ENCODE results near the gene SLC2A10. TPM values are rescaled to one million over a fixed set of nuclear protein-coding genes. Genes with fewer than 3 reads are reported as not detected.

The SLC2A10 gene
- polyA plus RNA-seq, 3 donors: not detected

DNA sequence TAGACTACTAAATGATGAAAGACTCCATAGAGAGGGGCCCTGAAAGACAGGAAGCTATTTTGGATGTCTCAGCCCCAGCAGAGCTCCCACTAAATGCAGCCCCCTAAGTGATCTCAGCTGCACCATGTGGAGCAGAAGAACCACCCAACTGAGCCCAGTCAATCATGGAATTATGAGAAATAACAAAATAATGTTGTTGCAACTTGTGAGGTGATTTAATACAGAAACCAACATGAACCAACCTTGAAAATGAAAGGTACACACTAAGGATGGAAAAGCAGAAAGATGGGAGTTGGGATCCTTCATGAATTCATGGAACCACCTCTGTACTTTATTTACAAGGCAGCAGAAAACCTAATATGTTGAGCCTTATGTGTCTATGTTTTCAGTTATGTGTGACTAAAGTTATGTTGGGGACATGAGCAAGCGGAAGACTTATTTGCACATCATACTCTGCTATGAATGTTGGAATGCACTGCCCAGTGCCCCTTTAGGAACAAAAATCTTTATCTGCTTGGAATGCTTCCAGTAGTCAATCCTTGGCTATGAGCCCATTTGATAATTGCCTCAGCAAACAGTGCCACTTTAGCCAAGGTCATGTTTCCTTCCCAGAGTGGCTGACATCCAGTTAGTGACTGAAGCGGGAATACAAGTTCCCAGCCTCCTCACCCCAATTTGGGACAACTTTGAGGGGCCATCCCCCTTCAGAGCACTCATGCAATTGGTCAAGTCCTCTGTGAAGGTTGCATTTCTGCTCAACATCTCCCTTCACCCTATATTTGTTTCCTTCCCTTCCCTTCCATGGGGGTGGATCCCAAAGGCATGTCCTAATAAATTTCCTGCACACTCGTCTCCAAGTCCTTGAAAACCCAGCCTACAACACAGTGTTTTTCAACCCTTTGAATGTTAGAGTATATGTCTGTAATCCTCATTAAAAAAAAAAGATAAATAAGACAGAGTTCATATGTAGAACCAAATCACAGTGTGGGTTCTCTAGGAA is 38.6 kb upstream of the SLC2A10 start:
- Mint-ChIP-seq H3K4me3 (no peak overlapping the region), H3K9me3 (peaks cover 2 to 20% (median 9%) of the 10 kb centered on the region in 7 donors), H3K4me1 (no peaks in the 10 kb centered on the region), H3K36me3 (no peaks in the 10 kb centered on the region), H3K27ac (no peak overlapping the region), H3K27me3 (ENCODE audit: low read depth in 3 of 3) (peaks cover 0 to 3% (median 2%) of the 10 kb centered on the region in 3 donors)
- Histone ChIP-seq H3K27ac (ENCODE audit: low read depth in 1 of 2, low read length in 2 of 2) (no peak overlapping the region), H3K9ac (ENCODE audit: insufficient read depth, low read length, poor library complexity, severe bottlenecking) (no peak overlapping the region), H3K27me3 (ENCODE audit: control insufficient read depth in 2 of 2, insufficient read depth in 2 of 2, low read length in 2 of 2) (no peaks in the 10 kb centered on the region), H3K9me3 (replicated peaks in 1 of 2; ENCODE audit: control insufficient read depth in 1 of 2, insufficient read depth in 1 of 2, low read length in 2 of 2) (peaks cover 4 to 11% of the 10 kb centered on the region in 2 donors), H3K79me2 (ENCODE audit: insufficient read depth, low read length) (no peaks in the 10 kb centered on the region), H4K20me1 (ENCODE audit: insufficient read depth, low read length) (no peaks in the 10 kb centered on the region), H3K4me1 (ENCODE audit: control insufficient read depth in 1 of 2, insufficient read depth in 2 of 2, low read length in 2 of 2) (no peaks in the 10 kb centered on the region), H3K4me2 (replicated peaks; ENCODE audit: extremely low read depth, low read length, poor library complexity, severe bottlenecking) (no peak overlapping the region), H3K4me3 (replicated peaks in 1 of 3; ENCODE audit: low read depth in 2 of 3, low read length in 3 of 3) (no peak overlapping the region), H3K36me3 (replicated peaks in 1 of 2; ENCODE audit: control insufficient read depth in 1 of 2, insufficient read depth in 2 of 2, low read length in 2 of 2) (no peaks in the 10 kb centered on the region), H2AFZ (ENCODE audit: insufficient read depth, low read depth, low read length, poor library complexity, severe bottlenecking) (no peak overlapping the region)
- intact Hi-C loops (cut with micrococcal nuclease): no loop called here
- TF ChIP-seq, protein P1, sequence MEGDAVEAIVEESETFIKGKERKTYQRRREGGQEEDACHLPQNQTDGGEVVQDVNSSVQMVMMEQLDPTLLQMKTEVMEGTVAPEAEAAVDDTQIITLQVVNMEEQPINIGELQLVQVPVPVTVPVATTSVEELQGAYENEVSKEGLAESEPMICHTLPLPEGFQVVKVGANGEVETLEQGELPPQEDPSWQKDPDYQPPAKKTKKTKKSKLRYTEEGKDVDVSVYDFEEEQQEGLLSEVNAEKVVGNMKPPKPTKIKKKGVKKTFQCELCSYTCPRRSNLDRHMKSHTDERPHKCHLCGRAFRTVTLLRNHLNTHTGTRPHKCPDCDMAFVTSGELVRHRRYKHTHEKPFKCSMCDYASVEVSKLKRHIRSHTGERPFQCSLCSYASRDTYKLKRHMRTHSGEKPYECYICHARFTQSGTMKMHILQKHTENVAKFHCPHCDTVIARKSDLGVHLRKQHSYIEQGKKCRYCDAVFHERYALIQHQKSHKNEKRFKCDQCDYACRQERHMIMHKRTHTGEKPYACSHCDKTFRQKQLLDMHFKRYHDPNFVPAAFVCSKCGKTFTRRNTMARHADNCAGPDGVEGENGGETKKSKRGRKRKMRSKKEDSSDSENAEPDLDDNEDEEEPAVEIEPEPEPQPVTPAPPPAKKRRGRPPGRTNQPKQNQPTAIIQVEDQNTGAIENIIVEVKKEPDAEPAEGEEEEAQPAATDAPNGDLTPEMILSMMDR (IDR thresholded peaks at IDR 0.05): no peak
- 86% methylated on average over 1 of the region's 3 CpGs for WGBS (ENCODE audit: insufficient coverage)
- no peak for DNase-seq

DNA sequence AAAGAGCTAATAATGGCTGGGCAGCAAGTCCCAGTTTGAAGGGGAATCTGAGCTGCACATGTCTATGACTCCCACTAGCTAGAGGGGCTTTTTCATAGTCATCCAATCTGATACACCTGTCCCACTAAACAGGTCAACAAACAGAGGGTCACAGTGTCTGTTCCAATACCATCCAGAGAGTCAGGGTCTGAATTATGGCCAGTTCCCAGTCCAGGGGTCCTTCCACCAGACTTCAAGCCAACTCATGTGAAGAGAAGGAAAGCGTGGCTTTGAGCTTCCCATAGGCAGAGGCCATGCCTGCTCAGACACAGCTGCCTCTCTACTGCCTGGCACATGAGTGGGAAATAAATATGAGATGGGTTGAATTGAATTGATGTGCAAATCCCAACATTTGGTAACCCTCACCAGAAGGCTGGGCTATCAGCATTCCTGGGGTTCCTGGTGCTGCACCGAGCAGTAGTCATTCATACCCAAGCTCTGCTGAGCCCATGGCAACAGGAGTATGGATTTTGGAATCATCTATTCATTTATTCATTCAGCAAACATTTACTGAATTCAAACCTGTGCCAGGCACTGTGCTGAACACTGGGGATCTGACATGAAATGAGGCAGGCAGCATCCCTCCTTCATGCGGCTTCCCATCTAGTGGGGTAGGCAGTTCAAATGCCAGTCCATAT is 37.4 kb upstream of the SLC2A10 start:
- Histone ChIP-seq H3K4me2 (replicated peaks; ENCODE audit: extremely low read depth, low read length, poor library complexity, severe bottlenecking) (no peak overlapping the region), H3K36me3 (replicated peaks in 1 of 2; ENCODE audit: control insufficient read depth in 1 of 2, insufficient read depth in 2 of 2, low read length in 2 of 2) (no peaks in the 10 kb centered on the region), H3K4me1 (ENCODE audit: control insufficient read depth in 1 of 2, insufficient read depth in 2 of 2, low read length in 2 of 2) (no peaks in the 10 kb centered on the region), H3K9ac (ENCODE audit: insufficient read depth, low read length, poor library complexity, severe bottlenecking) (no peak overlapping the region), H3K9me3 (replicated peaks in 1 of 2; ENCODE audit: control insufficient read depth in 1 of 2, insufficient read depth in 1 of 2, low read length in 2 of 2) (peaks cover 4 to 11% of the 10 kb centered on the region in 2 donors), H3K27ac (ENCODE audit: low read depth in 1 of 2, low read length in 2 of 2) (no peak overlapping the region), H2AFZ (ENCODE audit: insufficient read depth, low read depth, low read length, poor library complexity, severe bottlenecking) (no peak overlapping the region), H3K4me3 (replicated peaks in 1 of 3; ENCODE audit: low read depth in 2 of 3, low read length in 3 of 3) (no peak overlapping the region), H3K79me2 (ENCODE audit: insufficient read depth, low read length) (no peaks in the 10 kb centered on the region), H3K27me3 (ENCODE audit: control insufficient read depth in 2 of 2, insufficient read depth in 2 of 2, low read length in 2 of 2) (no peaks in the 10 kb centered on the region), H4K20me1 (ENCODE audit: insufficient read depth, low read length) (no peaks in the 10 kb centered on the region)
- TF ChIP-seq, protein P1 (IDR thresholded peaks at IDR 0.05): no peak
- Mint-ChIP-seq H3K4me3 (no peak overlapping the region), H3K4me1 (no peaks in the 10 kb centered on the region), H3K36me3 (no peaks in the 10 kb centered on the region), H3K27me3 (ENCODE audit: low read depth in 3 of 3) (peaks cover 0 to 3% (median 3%) of the 10 kb centered on the region in 3 donors), H3K27ac (no peak overlapping the region), H3K9me3 (peaks cover 2 to 20% (median 9%) of the 10 kb centered on the region in 7 donors)
- intact Hi-C loops (cut with micrococcal nuclease): no loop called here
- 100% methylated on average over 1 of the region's 3 CpGs for WGBS (ENCODE audit: insufficient coverage)
- no peak for DNase-seq

Data from CD14-positive monocyte (primary cell).